ENCODE results near the gene IPMK. TPM values are rescaled to one million over a fixed set of nuclear protein-coding genes. Genes with fewer than 3 reads are reported as not detected.

IPMK gene
- total RNA-seq, 4 donors from 2014 or later: 3.4 to 5.5 (median 4.3) TPM

- Histone ChIP-seq H3K36me3 (peaks cover 0 to 3% (median 0%) of the 10 kb centered on the region in 4 donors), H3K9me3 (no peaks in the 10 kb centered on the region), H3K27ac (replicated peaks in 1 of 4) (no peak overlapping the region), H3K4me3 (no peak overlapping the region), H3K27me3 (no peaks in the 10 kb centered on the region), H3K4me1 (no peaks in the 10 kb centered on the region)
- intact Hi-C loops (cut with DNase I): no loop called here
- TF ChIP-seq POLR2A (IDR thresholded peaks at IDR 0.05; ENCODE audit: low read depth) (no peak), EP300 (IDR thresholded peaks at IDR 0.05) (no peak), CTCF (IDR thresholded peaks at IDR 0.05) (no peak), POLR2AphosphoS5 (IDR thresholded peaks at IDR 0.05) (no peak)
- WGBS: 87% methylated on average over 2 of the region's 2 CpGs
- no peak for DNase-seq (ENCODE audit: extremely low spot score)
Observed at GRCh38 chr10:58201704-58202103, 66.0 kb downstream of the IPMK start.

GRCh38 chr10:58189269-58189668, 78.4 kb downstream of the IPMK start:
- peaks cover 0 to 11% (median 3%) of the 10 kb centered on the region in 4 donors for H3K4me1 ChIP-seq
- no peak overlapping the region for H3K4me3 ChIP-seq
- no peaks in the 10 kb centered on the region for H3K36me3 ChIP-seq
- intact Hi-C loops (cut with DNase I): no loop called here
- no peak overlapping the region for H3K27ac ChIP-seq (replicated peaks in 1 of 4)
- TF ChIP-seq POLR2AphosphoS5 (IDR thresholded peaks at IDR 0.05): no peak
- no peak for TF ChIP-seq POLR2A (IDR thresholded peaks at IDR 0.05; ENCODE audit: low read depth)
- TF ChIP-seq CTCF (IDR thresholded peaks at IDR 0.05): no peak
- TF ChIP-seq EP300 (IDR thresholded peaks at IDR 0.05): no peak
- DNase-seq (ENCODE audit: extremely low spot score): no peak
- no peaks in the 10 kb centered on the region for H3K9me3 ChIP-seq
- 21% methylated on average over 3 of the region's 3 CpGs for WGBS
- no peaks in the 10 kb centered on the region for H3K27me3 ChIP-seq

GRCh38 chr10:58184120-58184670, 83.5 kb downstream of the IPMK start:
- WGBS: 91% methylated on average over 7 of the region's 7 CpGs

GRCh38 chr10:58180666-58181065, 87.0 kb downstream of the IPMK start:
- intact Hi-C loops (cut with DNase I): no loop called here
- WGBS: 83% methylated on average over 6 of the region's 6 CpGs
- H3K27ac ChIP-seq (replicated peaks in 1 of 4): no peak overlapping the region
- H3K27me3 ChIP-seq: no peaks in the 10 kb centered on the region
- DNase-seq (ENCODE audit: extremely low spot score): no peak
- no peaks in the 10 kb centered on the region for H3K9me3 ChIP-seq
- TF ChIP-seq CTCF (IDR thresholded peaks at IDR 0.05) (no peak), POLR2A (IDR thresholded peaks at IDR 0.05; ENCODE audit: low read depth) (no peak), POLR2AphosphoS5 (IDR thresholded peaks at IDR 0.05) (no peak), EP300 (IDR thresholded peaks at IDR 0.05) (no peak)
- H3K36me3 ChIP-seq: no peaks in the 10 kb centered on the region
- no peak overlapping the region for H3K4me3 ChIP-seq
- peaks cover 0 to 10% (median 4%) of the 10 kb centered on the region in 4 donors for H3K4me1 ChIP-seq

More at GRCh38 chr10:58184120-58184670, 83.5 kb downstream of the IPMK start:
- Histone ChIP-seq H3K36me3 (no peaks in the 10 kb centered on the region), H3K27me3 (no peaks in the 10 kb centered on the region), H3K9me3 (no peaks in the 10 kb centered on the region), H3K27ac (replicated peaks in 1 of 4) (no peak overlapping the region), H3K4me3 (no peak overlapping the region), H3K4me1 (peaks cover 0 to 11% (median 3%) of the 10 kb centered on the region in 4 donors)
- no peak for DNase-seq (ENCODE audit: extremely low spot score)
- intact Hi-C loops (cut with DNase I): no loop called here
- TF ChIP-seq CTCF (IDR thresholded peaks at IDR 0.05) (no peak), EP300 (IDR thresholded peaks at IDR 0.05) (no peak), POLR2A (IDR thresholded peaks at IDR 0.05; ENCODE audit: low read depth) (no peak), POLR2AphosphoS5 (IDR thresholded peaks at IDR 0.05) (no peak)

- 98% methylated on average over 2 of the region's 2 CpGs for WGBS
Observed at GRCh38 chr10:58179238-58179637, 88.5 kb downstream of the IPMK start.

More at GRCh38 chr10:58179238-58179637, 88.5 kb downstream of the IPMK start:
- no peaks in the 10 kb centered on the region for H3K9me3 ChIP-seq
- no peak for DNase-seq (ENCODE audit: extremely low spot score)
- TF ChIP-seq CTCF (IDR thresholded peaks at IDR 0.05): no peak
- TF ChIP-seq POLR2A (IDR thresholded peaks at IDR 0.05; ENCODE audit: low read depth): no peak
- no peak for TF ChIP-seq EP300 (IDR thresholded peaks at IDR 0.05)
- no peak for TF ChIP-seq POLR2AphosphoS5 (IDR thresholded peaks at IDR 0.05)
- H3K4me1 ChIP-seq: peaks cover 0 to 10% (median 4%) of the 10 kb centered on the region in 4 donors
- no peak overlapping the region for H3K4me3 ChIP-seq
- intact Hi-C loops (cut with DNase I): no loop called here
- H3K27ac ChIP-seq (replicated peaks in 1 of 4): no peak overlapping the region
- H3K27me3 ChIP-seq: no peaks in the 10 kb centered on the region
- H3K36me3 ChIP-seq: no peaks in the 10 kb centered on the region

Data from esophagus muscularis mucosa (tissue), 4 donors.